Body of pancreas (tissue), 4 donors: ENCODE data around the gene DDRGK1. TPM values are rescaled to one million over a fixed set of nuclear protein-coding genes. Genes with fewer than 3 reads are reported as not detected.
A peak's percentile ranks its signal among the peaks of the same experiment; 100 is the strongest.

ENCODE experiments used
- ATAC-seq: fragments of 150-250 bp; one replicate; pipeline ENCODE4 v1.9.1; 2016
- DNase-seq, 4 donors: peaks; one replicate each; pipeline ENCODE4 v3.0.0-alpha.2; 2019
- H3K27ac ChIP-seq, 4 donors: fragments of 200-600 bp; sonication (generic); 1 replicate in 3 of 4; 2 replicates in 1 of 4; pipeline versions ENCODE4 v1.5.1 to v1.6.1; 2016 to 2019; ENCODE audit warnings: mild to moderate bottlenecking in 1 of 4, mixed read lengths in 1 of 4, moderate library complexity in 1 of 4
- H3K27me3 ChIP-seq, 2 donors: fragments of 200-600 bp; sonication (generic); one replicate each; pipeline ENCODE4 v1.6.0; 2016; ENCODE audit warnings: mild to moderate bottlenecking in 1 of 2
- H3K36me3 ChIP-seq, 2 donors: fragments of 200-600 bp; sonication (generic); replicated peaks in 1 of 2; 2 replicates each; pipeline ENCODE4 v1.5.1; 2016; ENCODE audit warnings: low read depth in 2 of 2; ENCODE audit not compliant: insufficient read depth in 1 of 2
- H3K4me1 ChIP-seq: fragments of 200-600 bp; sonication (generic); one replicate; pipeline ENCODE4 v1.6.0; 2016
- H3K4me3 ChIP-seq, 2 donors: fragments of 200-600 bp; sonication (generic); 1 replicate in 1 of 2; 2 replicates in 1 of 2; pipeline ENCODE4 v1.5.1; 2016 to 2019
- H3K9me3 ChIP-seq, 3 donors: fragments of 200-600 bp; sonication (generic); 1 replicate in 2 of 3; 2 replicates in 1 of 3; pipeline ENCODE4 v1.5.1; 2016
- POLR2A ChIP-seq, 3 donors: fragments of 450-650 bp; IDR thresholded peaks; one replicate each; pipeline ENCODE4 v1.6.1; 2016; ENCODE audit warnings: antibody characterized with exemption in 3 of 3, mild to moderate bottlenecking in 2 of 3
- WGBS, 2 donors: methylation state at CpG; one replicate each; pipeline ENCODE4 v1.1.5; 2017; 5-methylcytosine and 5-hydroxymethylcytosine counted together
- intact Hi-C: fragments of 100-400 bp; cut with DNase I; formaldehyde crosslinking; loops from one replicate; pipeline ENCODE4 v1.15.1; 2023
- total RNA-seq, 2 donors: library from RNA; depleted of rRNA; stranded (reverse); fragments of >200 nt; gene quantifications; one replicate each; pipeline ENCODE4 v1.1.0, GENCODE V29; 2016
- TF ChIP-seq, protein P1 (sequence below), 7 experiments: fragments of 450-650 bp in 4 of 7; fragments of 200-600 bp in 3 of 7; sonication (generic) in 3 of 7; IDR thresholded peaks; one replicate each; pipeline ENCODE4 v1.5.1; 2016 to 2019; ENCODE audit warnings: antibody characterized with exemption in 7 of 7

The DDRGK1 gene
- total RNA-seq, 2 donors from 2014 or later = 64.3 to 82.8 TPM

DNA sequence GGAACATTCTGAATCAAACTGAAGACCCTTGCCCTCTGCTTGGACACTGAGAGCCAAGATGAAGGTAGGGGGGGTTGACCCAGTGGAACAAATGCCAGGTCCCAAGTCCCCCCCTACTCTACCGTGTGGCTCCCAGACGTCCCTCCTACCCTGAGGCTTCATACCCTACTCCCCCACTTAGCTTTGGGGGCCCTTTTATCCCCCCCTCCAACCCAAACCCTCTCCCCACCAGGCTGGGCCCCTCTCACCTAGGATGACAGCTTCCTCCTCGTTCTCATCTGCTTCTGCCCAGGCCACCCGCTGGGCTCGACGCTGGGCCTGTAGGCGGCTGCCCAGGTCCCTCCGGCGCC, 1.5 kb downstream of the DDRGK1 start:
- ATAC-seq (no peak), DNase-seq (no peak)

DNA sequence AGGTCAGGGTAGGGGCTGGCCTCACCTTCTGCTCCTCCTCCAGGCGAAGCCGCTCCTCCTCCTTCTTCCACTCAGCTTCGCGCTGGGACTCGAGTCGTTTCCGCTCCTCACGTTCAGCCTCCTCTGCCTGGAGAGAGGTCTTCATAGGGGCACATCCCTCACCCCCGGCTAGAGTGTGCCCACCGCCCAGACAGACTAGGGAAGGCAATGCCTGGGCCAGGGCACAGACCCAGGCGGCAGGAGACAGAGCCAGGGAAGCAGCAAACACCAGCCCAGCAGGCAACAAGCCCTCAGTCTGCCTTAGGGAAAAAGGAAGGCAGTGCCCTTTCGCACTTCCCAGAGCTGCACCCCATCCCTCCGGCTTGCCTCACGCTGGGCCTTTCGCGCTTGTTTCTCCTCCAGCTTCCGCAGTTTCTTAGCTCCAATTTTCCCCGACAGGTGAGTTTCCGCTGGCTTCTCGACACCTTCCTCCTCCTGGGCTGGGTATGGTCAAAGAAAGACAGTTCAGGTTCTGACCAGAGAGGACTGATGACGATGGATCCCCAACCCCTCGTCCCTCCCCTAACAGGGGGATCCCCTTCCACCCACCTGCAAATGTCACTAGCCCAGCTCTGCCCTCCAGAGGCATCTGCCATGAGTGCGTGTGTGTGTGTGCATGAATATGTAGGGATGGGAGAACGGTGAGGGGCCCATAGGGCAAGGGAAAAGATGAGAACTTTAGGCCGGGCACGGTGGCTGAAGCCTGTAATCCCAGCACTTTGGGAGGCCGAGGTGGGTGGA, 4.3 kb downstream of the DDRGK1 start:
- ATAC-seq (no peak), DNase-seq (no peak)
- Histone ChIP-seq H3K4me3 (no peak overlapping the region), H3K27ac (no peak overlapping the region), H3K9me3 (no peaks in the 10 kb centered on the region), H3K36me3 (peaks cover 6 to 17% of the 10 kb centered on the region in 2 donors), H3K4me1 (peaks cover 13% of the 10 kb centered on the region), H3K27me3 (no peaks in the 10 kb centered on the region)
- no peak for TF ChIP-seq POLR2A (IDR thresholded peaks at IDR 0.05)
- TF ChIP-seq, protein P1, sequence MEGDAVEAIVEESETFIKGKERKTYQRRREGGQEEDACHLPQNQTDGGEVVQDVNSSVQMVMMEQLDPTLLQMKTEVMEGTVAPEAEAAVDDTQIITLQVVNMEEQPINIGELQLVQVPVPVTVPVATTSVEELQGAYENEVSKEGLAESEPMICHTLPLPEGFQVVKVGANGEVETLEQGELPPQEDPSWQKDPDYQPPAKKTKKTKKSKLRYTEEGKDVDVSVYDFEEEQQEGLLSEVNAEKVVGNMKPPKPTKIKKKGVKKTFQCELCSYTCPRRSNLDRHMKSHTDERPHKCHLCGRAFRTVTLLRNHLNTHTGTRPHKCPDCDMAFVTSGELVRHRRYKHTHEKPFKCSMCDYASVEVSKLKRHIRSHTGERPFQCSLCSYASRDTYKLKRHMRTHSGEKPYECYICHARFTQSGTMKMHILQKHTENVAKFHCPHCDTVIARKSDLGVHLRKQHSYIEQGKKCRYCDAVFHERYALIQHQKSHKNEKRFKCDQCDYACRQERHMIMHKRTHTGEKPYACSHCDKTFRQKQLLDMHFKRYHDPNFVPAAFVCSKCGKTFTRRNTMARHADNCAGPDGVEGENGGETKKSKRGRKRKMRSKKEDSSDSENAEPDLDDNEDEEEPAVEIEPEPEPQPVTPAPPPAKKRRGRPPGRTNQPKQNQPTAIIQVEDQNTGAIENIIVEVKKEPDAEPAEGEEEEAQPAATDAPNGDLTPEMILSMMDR (IDR thresholded peaks at IDR 0.05) = no peak
- 90 to 94% methylated on average over 26 to 27 of the region's 27 CpGs for WGBS, 2 donors
- intact Hi-C loops = no loop called here

More for the DNA sequence above, 1.5 kb downstream of the DDRGK1 start:
- H3K27me3 ChIP-seq = no peaks in the 10 kb centered on the region
- peak overlapping the region; percentile 56 to 95 for H3K4me3 ChIP-seq
- H3K9me3 ChIP-seq = no peaks in the 10 kb centered on the region
- 9 to 15% methylated on average over 9 of the region's 9 CpGs for WGBS, 2 donors
- H3K4me1 ChIP-seq = peaks cover 13% of the 10 kb centered on the region
- H3K36me3 ChIP-seq = peaks cover 6 to 16% of the 10 kb centered on the region in 2 donors
- no peak for TF ChIP-seq POLR2A (IDR thresholded peaks at IDR 0.05)
- TF ChIP-seq, protein P1 (IDR thresholded peaks at IDR 0.05) = no peak
- intact Hi-C loops = no loop called here
- H3K27ac ChIP-seq = peak overlapping the region in 3 of 4 donors; percentile 87 to 97 (median 94)

DNA sequence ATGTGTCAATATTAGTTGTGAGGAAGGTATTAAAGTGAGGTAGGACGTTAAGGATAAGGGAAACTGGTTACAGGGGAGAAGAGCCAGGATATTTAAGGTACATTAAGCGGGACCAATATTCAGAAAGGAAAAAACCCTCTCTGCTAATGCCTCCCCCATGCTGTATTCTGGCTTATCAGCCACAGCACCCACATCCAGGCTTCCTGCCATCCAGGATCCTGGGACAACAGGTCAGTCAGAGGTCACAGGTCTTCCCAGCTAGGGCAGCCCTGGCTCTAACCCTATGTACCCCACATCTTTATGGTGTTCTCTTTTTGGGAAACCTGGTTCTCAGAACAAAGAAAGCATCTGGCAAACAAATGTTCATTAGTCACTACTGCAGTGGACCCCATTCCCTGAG, 5.3 kb downstream of the DDRGK1 start:
- Histone ChIP-seq H3K27me3 (no peaks in the 10 kb centered on the region), H3K36me3 (peaks cover 14 to 27% of the 10 kb centered on the region in 2 donors), H3K27ac (no peak overlapping the region), H3K4me3 (no peak overlapping the region), H3K9me3 (no peaks in the 10 kb centered on the region), H3K4me1 (peaks cover 13% of the 10 kb centered on the region)
- DNase-seq = no peak
- no peak for TF ChIP-seq POLR2A (IDR thresholded peaks at IDR 0.05)
- TF ChIP-seq, protein P1 (IDR thresholded peaks at IDR 0.05) = no peak
- WGBS, 2 donors = 50 to 62% methylated on average over 2 of the region's 2 CpGs
- ATAC-seq = no peak
- intact Hi-C loops = no loop called here

DNA sequence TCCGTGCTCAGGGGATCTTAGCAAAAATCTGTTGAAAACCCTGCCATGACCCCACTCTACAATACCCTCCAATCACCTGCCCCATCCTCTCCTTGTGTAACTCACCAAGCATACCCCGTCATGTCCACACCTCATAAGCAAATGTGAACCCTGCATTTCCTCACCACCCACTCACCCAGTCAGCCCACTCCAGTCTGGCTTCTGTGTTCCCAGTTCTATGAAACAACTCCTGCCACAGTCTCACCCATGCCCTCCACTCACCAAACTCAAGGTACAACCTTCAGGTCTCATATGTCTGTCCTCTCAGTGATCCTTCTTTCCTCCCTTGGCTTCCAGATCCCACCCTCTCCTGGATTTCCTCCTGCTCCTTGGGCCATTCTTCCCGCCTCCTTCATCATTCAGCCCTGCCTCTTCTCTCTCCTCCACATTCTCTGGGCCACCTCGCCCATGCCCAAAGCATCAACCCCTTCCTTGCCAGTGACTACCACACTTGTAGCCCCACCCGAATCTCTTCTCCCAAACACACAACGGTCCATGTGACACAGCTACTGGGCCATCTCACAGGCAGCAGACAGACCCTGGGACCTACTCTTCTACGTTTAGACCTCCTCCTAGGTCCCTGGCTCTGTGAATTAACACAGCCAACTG, 8.8 kb downstream of the DDRGK1 start:
- TF ChIP-seq, protein P1 (IDR thresholded peaks at IDR 0.05) = no peak
- TF ChIP-seq POLR2A (IDR thresholded peaks at IDR 0.05) = no peak
- no peaks in the 10 kb centered on the region for H3K4me1 ChIP-seq
- ATAC-seq (no peak), DNase-seq (no peak)
- intact Hi-C loops = no loop called here
- H3K27me3 ChIP-seq = no peaks in the 10 kb centered on the region
- no peaks in the 10 kb centered on the region for H3K9me3 ChIP-seq
- peaks cover 25 to 49% of the 10 kb centered on the region in 2 donors for H3K36me3 ChIP-seq
- no peak overlapping the region for H3K4me3 ChIP-seq
- no peak overlapping the region for H3K27ac ChIP-seq
- WGBS, 2 donors = 87% methylated on average over 7 of the region's 7 CpGs
